NCI-H748 (cell line): ENCODE measurements around the gene LRIG1.

Experiments
- DNase-seq: peaks from one replicate; lab custom pipeline; 2025; ENCODE audit not compliant: unreplicated experiment; lab: John Stamatoyannopoulos, UW

Gene LRIG1

GRCh38 chr3:66404903-66405700 lies 95.7 kb downstream of the LRIG1 start:
- no peak for DNase-seq

DNA sequence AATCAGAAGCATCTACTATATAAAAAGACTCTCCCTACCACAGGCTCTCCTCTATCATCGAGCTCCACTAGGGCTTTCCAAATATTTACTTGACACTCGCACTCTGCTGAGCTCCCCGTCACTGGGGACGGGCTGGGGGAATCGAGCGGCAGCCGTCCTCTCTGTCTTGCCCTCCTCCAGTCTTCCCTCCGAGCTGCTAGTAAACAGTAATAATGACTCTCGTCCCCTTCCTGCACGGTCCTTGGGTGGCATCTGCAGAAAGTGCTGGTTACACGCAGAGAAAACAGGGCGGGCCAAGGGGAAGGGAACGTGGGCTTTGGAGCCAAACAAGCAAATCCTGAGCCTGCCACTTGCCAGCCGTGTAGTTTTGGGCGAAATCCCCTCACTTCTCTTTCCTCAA lies 96.6 kb downstream of the LRIG1 start:
- no peak for DNase-seq

DNA sequence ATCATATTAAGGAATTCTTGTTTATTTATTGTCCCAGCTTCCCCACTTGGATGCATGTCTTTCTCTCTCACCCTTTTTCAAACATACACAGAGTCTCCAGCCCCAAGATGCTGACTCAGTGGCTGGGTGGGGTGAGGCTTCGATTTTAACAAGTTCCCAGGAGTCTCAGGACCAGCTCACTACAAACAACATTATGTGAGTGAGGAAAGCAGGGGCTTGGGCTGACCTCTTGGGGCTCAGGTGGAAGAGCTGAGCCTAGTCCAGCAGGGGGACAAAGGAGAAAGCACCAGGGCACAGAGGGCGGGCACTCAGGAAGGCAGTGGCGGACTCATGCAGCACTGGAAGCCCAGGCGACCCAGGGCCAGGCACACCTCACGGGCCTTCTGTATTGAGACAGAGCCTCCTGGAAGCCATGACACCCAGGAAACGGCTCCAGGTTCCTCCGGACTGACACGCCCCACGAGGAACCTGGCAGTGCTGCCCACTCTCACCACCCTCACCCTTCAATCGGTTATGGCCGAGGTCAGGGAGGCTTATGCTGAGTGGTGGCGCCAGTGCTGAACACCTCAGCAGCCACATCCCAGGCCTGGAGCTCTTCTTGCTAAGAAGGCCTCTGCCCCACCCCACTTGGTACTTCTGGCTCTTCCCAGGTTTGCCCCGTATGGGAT lies 97.4 kb downstream of the LRIG1 start:
- no peak for DNase-seq

- no peak for DNase-seq
Observed at GRCh38 chr3:66402596-66403290, 98.1 kb downstream of the LRIG1 start.

GRCh38 chr3:66401675-66402491 lies 98.9 kb downstream of the LRIG1 start:
- DNase-seq: no peak

- no peak for DNase-seq
Observed at GRCh38 chr3:66401157-66401550, 99.7 kb downstream of the LRIG1 start.

GRCh38 chr3:66400411-66401156 lies 100.2 kb downstream of the LRIG1 start:
- DNase-seq: no peak

DNA sequence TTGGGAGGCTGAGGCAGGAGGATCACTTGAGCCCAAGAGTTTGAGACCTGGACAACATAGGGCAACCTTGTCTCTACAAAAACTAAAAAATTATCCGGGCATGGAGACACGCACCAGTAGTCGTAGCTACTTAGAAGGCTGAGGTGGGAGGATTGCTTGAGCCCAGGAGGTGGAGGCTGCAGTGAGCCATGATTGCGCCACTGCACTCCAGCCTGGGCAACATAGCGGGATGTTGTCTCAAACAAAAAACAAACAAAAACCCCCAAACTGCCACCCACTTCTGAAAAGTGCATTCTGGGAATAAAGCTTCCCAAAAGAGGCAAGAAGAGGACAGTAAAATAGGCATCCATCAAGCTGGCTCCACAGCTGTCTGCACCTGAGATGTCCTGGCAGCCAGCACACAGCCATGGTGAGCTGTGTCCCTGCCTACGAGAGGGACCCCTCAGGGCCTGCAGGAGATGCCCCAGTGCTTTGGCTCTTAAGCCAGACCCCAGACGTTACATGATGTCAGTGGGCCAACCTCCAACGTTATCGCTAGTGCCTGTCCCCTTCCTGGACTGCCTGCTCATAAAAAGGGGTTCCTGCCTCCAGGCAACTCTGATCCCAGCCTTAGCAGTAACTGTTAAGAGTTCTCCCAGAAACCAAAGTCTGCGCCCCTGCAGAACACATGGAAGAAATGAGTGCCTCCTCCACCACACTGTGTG lies 101.1 kb downstream of the LRIG1 start:
- DNase-seq: no peak

DNA sequence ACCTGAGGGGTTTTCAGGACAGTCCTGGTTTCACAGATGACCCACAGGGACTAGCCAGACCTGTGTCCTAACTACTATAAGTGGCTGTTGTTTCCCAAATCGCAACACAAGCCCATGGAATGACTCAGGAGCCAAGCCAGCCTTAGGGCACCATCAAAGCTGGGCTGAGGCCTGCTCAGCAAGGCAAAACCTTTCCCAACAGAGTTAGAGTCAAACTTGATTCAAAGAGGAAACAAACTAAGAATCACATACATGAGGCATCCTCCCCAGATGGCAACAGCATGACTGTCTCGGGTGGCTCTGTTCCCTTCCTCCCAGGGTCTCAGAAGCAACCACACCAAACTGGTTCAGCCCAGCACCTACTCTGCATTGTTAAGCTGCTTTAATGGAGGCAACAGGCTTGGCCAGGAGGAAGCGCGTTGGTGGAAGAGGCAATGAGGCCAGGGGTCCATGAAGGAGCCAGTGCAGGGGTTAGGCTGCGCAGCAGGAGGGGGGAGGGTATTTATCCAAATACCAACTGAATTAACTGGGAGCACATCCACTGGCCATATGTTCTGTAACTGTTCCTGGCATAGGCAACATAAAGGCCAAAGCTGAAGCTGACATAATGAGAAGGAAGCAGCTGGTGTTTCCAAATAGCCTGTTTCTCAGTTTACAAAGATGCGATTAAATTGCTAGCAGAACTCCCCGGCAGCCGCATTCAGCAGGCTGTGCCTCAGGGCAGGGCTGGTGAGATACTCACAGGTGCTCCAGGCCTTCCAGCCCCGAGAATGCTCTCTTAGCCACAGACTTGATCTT lies 102.4 kb downstream of the LRIG1 start:
- peak; percentile 23 for DNase-seq

DNA sequence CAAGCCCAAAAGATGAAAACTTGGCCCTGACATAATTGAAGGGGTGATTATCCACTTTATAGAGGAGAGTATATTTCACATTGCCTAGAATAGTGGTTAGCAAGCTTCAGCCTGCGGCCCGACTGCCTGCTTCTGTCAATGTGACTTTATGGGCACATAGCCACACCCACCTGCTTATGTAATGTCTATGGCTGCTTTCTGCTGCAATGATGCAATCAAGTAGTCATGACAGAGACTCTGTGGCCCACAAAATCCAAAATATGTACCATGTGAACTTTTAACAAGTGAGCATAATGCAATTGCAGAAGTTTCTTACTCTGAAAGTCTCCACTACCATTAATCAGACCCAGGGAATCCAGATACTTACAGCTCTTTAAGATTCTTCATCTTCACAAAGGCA lies 103.1 kb downstream of the LRIG1 start:
- DNase-seq: no peak

DNA sequence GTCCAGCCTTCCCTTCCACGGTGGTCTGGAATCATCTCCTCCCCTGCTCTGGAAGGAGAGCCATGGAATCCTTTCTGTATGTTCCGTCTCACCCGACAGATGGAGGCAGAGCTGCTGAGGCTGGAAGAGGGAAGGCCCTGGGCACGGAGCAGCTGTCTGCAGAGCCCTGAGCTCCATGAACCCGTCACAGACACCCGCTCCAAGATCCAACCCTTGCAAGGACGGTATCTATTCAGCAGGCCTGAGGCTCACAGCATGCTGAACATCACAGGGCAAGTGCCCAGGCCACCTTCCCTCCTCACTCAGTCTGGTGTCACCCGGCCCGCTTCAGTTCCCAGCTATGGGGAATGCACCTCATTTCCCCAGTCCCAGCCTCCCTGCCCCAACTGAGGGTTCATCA lies 103.9 kb downstream of the LRIG1 start:
- DNase-seq: no peak

GRCh38 chr3:66396161-66396760 lies 104.6 kb downstream of the LRIG1 start:
- no peak for DNase-seq

DNA sequence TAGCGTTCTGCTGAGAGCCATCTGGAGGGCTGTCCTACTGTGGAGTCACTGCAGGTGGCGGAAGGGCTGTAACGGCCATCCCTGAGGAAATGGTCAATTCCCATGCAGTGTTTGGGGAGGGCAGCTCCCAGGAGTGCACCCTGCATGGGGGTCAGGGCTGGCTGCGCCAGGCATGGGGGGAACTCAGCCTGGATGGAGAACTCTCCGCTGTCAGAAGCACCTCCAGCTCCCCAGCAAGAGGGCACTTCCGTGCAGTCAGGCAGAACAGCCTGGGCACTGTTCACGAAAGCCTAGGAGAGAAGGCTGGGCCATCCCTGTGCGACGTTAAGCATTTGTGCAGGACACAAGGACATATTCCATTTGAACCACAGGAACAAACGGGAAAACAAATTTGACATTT lies 105.2 kb downstream of the LRIG1 start:
- no peak for DNase-seq

GRCh38 chr3:66394753-66395249 lies 106.0 kb downstream of the LRIG1 start:
- DNase-seq: no peak

GRCh38 chr3:66394019-66394752 lies 106.6 kb downstream of the LRIG1 start:
- DNase-seq: peak; percentile 49

DNA sequence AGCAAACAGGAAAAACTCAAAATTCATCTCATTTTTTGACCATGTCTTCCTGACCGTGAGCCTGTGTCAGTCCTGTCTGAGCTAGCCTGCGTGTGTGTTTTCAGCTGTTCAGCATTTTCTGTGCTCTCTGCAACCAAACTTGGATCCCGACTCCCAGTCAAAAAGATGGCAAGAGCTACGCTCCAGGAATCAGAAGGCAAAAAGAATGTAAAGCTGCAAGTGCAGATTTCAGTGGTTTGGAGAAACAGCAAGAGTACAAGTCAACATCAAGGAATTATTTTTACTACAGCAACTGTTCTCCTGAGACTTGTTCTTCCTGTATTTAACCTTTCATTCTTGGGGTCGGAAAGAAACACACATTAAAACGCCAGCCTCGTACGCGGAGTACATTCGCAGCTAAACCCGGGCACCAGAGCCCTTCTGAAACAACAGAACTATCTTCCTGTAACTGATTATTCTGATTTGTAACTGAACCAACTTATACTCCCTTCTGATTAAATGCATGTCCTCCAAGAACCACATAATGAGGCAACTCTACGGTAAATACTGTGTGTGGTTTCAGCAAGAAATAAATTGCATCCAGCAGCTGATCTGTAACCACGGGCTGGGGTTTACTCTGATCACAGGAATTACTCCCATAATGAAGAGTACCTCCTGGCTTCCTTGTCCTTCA lies 107.4 kb downstream of the LRIG1 start:
- no peak for DNase-seq

GRCh38 chr3:66392966-66393332 lies 107.9 kb downstream of the LRIG1 start:
- no peak for DNase-seq
